GM19438 (cell line): ENCODE data around the gene S100A4.

Experiments used
- ATAC-seq: cut with Tn5 transposase; IDR thresholded peaks from one replicate; pipeline ENCODE4 v1.9.1; 2021; ENCODE audit warnings: low read depth; ENCODE audit not compliant: unreplicated experiment

S100A4 gene

GRCh38 chr1:153513023-153513422, 32.6 kb downstream of the S100A4 start:
- no peak for ATAC-seq

DNA sequence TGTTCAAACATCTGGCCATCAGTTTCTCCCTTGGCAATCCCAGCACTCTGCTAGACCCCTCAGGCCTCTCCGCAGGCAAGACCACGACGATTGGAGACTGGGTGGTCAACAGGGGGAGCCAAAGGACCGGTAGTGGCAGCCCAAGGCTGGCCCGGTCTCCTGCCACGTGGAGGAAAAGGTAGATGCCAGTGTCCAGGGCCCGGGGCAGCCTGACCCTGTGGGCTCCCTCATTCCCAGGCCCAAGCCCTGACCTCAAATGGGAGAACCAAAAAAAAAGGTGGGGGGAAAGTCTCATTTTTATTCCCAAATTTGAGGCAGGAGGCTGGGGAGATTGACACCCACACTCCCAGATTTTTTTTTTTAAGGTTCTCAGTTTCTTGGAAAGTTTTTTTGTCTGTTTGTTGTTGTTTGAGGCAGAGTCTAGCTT, 34.6 kb downstream of the S100A4 start:
- ATAC-seq = no peak

DNA sequence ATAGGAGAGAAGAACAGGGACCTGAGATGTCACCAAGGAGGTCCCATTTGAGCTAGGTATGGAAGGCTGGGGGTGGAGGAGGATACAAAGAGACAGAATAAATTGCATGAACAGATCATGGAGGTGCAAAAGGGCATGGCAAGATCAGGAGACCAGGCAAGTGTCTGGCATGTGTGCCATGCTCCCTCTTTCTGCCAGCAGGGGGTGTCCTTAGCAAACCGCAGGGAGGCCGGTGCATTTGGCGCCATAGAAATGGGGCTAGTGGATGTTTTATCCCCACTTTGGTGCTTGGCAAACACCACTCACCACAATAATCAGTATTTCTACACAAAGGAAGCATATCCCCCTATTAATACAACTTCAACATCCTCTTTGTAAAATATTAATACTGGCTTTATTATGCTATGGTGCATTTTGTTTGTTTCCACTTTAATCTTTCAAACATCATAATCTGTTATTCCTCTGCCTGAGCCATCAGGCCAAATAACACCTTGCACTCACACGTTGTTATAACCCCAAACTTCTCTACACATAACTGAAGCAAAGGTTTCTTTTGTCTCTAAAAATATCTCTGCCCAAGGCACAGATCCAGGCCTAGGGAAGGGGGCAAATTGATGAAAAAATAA, 35.8 kb downstream of the S100A4 start:
- ATAC-seq = no peak

GRCh38 chr1:153509036-153509435, 36.6 kb downstream of the S100A4 start:
- ATAC-seq = no peak

- ATAC-seq = no peak
Observed at GRCh38 chr1:153507926-153508583, 37.6 kb downstream of the S100A4 start.

- no peak for ATAC-seq
Observed at GRCh38 chr1:153506831-153507413, 38.7 kb downstream of the S100A4 start.

DNA sequence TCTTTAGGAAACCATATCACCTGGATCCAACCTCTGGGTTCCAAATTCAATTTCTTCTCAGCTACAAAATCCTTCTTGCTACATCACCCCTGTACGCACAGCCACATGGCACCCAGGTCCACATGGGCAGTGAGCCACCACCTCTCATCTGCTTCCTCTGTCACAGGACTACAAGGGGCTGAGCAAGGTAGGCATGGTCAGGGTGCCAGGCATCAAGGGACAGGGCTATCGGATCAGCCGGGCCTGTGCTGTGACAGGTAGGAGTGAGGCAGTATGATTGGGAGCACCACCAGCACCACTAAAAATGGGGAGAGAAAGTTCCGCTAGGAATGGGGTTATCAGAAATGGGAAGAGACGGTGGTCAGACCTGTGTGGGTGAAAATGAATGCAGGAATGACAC, 39.2 kb downstream of the S100A4 start:
- no peak for ATAC-seq

DNA sequence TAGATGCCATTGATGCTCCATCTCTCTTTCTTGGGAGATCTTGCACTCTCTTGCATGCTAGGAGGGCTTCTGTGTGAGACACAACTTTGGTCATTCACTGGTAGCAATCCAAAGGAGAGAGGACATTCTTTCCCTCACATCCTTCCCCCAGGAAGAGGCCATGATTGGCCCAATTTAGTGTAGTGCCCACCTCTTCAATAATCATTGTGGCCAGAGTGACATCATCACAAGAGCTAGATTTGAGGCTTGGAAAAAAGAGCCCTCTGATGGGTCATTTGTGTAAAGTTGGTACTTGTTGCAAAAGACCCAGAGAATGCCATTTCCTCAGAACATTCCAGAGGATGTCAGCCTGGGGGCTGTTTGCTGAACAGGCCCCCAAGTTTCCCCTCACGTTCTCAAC, 40.0 kb downstream of the S100A4 start:
- no peak for ATAC-seq

DNA sequence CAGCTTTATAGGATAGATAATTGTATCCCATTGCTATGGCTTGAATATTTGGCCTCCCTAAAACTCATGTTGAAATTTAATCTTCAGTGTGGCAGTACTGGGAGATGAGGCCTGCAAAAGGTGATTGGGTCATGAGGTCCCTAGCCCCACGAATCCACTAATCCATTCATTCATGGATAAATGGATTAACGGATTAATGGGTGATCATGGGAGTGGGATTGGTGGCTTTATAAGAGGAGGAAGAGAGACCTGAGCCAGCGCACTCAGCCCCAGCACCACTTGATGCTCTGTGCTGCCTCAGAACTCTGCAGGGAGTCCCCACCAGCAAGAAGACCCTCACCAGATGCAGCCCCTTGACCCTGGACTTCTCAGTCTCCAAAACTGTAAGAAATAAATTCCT, 41.8 kb downstream of the S100A4 start:
- no peak for ATAC-seq

GRCh38 chr1:153498746-153499145, 46.9 kb downstream of the S100A4 start:
- no peak for ATAC-seq

DNA sequence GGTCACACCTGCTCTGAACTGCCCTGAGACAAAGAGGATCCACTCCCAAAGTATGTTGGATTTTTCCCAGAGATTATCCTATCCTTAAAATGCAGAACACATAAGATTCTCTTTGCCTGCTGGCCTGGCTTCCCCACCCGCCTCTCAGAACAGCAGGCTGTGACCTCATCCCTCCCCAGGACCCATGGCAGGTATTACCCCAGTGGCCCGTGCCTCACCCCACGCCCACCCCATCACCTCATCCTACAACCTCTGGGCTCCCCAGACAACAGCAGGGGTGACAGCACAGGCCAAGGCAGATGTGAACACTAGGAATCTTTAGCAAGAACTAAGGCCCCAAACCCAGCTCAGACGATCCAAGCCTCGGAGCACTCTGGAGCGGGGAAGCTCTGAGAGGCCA, 50.1 kb downstream of the S100A4 start:
- no peak for ATAC-seq

GRCh38 chr1:153494976-153495535, 50.5 kb downstream of the S100A4 start:
- no peak for ATAC-seq
